ENCODE measurements around the gene MUC16.
A peak's percentile ranks its signal among the peaks of the same experiment; 100 is the strongest.

DNA sequence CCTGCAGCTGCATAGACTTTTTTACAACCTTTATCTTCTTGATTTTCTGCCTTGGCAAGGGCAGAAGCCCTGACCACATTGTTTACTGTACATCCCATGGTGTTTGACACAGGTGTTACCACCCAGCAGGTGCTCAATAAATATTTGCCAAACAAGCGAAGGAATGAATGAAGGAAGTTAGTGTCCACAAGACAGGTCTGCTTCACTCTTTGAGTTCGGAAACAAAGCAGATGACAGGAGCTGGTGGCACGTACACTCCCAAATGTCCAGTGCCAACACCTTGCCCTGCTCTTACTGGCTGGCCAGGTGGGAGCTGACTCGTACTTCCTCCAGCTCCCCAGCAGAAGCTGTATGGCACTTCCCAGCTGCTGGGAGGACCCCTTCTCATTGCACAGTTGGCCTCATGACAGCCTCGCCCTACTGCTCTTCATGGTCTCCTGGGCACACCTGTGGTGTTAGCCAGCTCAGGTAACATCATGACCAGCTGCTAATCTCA lies 22.0 kb upstream of the MUC16 start:
- TF ChIP-seq CTCF (IDR thresholded peaks at IDR 0.05), result no peak
- TF ChIP-seq POLR2A (IDR thresholded peaks at IDR 0.05), result no peak
- TF ChIP-seq POLR2AphosphoS5 (IDR thresholded peaks at IDR 0.05), result peak; percentile 82
